ENCODE results near the gene YLPM1. TPM values are rescaled to one million over a fixed set of nuclear protein-coding genes. Genes with fewer than 3 reads are reported as not detected.

Gene YLPM1
- total and polyA plus RNA-seq, 4 donors, result 59.7 to 99.2 (median 90.4) TPM

- WGBS (ENCODE audit: insufficient coverage), result 100% methylated on average over 1 of the region's 7 CpGs
- H3K27ac ChIP-seq (ENCODE audit: low read depth, low read length), result no peak overlapping the region
- no peaks in the 10 kb centered on the region for H3K4me1 ChIP-seq (ENCODE audit: control insufficient read depth, insufficient read depth, low read length)
- no peak overlapping the region for H3K4me3 ChIP-seq (ENCODE audit: low read depth, low read length)
- no peak for DNase-seq (ENCODE audit: low read depth in 4 of 6, low spot score in 6 of 6)
- no peaks in the 10 kb centered on the region for H3K9me3 ChIP-seq (ENCODE audit: control insufficient read depth, insufficient read depth, low read length)
- peaks cover 32% of the 10 kb centered on the region for H3K36me3 ChIP-seq (ENCODE audit: control insufficient read depth, insufficient read depth, low read length)
- H3K27me3 ChIP-seq (ENCODE audit: control insufficient read depth, insufficient read depth, low read length), result no peaks in the 10 kb centered on the region
Observed at GRCh38 chr14:74807853-74808545, 44.9 kb downstream of the YLPM1 start.

- Histone ChIP-seq H3K4me3 (ENCODE audit: low read depth, low read length) (no peak overlapping the region), H3K27ac (ENCODE audit: low read depth, low read length) (no peak overlapping the region), H3K27me3 (ENCODE audit: control insufficient read depth, insufficient read depth, low read length) (no peaks in the 10 kb centered on the region), H3K9me3 (ENCODE audit: control insufficient read depth, insufficient read depth, low read length) (no peaks in the 10 kb centered on the region), H3K4me1 (ENCODE audit: control insufficient read depth, insufficient read depth, low read length) (no peaks in the 10 kb centered on the region), H3K36me3 (ENCODE audit: control insufficient read depth, insufficient read depth, low read length) (peaks cover 22% of the 10 kb centered on the region)
- WGBS (ENCODE audit: insufficient coverage), result no CpG with 5 or more reads among the region's 1 CpG
- DNase-seq (ENCODE audit: low read depth in 4 of 6, low spot score in 6 of 6), result no peak
Observed at GRCh38 chr14:74816124-74816523, 53.0 kb downstream of the YLPM1 start.

GRCh38 chr14:74820288-74820687, 57.2 kb downstream of the YLPM1 start:
- Histone ChIP-seq H3K9me3 (ENCODE audit: control insufficient read depth, insufficient read depth, low read length) (no peaks in the 10 kb centered on the region), H3K27me3 (ENCODE audit: control insufficient read depth, insufficient read depth, low read length) (no peaks in the 10 kb centered on the region), H3K4me3 (ENCODE audit: low read depth, low read length) (no peak overlapping the region), H3K4me1 (ENCODE audit: control insufficient read depth, insufficient read depth, low read length) (no peaks in the 10 kb centered on the region), H3K27ac (ENCODE audit: low read depth, low read length) (no peak overlapping the region), H3K36me3 (ENCODE audit: control insufficient read depth, insufficient read depth, low read length) (peaks cover 19% of the 10 kb centered on the region)
- DNase-seq (ENCODE audit: low read depth in 4 of 6, low spot score in 6 of 6), result no peak
- WGBS (ENCODE audit: insufficient coverage), result 100% methylated on average over 1 of the region's 5 CpGs

GRCh38 chr14:74821267-74821915, 58.3 kb downstream of the YLPM1 start:
- no peak overlapping the region for H3K4me3 ChIP-seq (ENCODE audit: low read depth, low read length)
- H3K4me1 ChIP-seq (ENCODE audit: control insufficient read depth, insufficient read depth, low read length), result no peaks in the 10 kb centered on the region
- H3K27me3 ChIP-seq (ENCODE audit: control insufficient read depth, insufficient read depth, low read length), result no peaks in the 10 kb centered on the region
- WGBS (ENCODE audit: insufficient coverage), result 98% methylated on average over 4 of the region's 5 CpGs
- H3K9me3 ChIP-seq (ENCODE audit: control insufficient read depth, insufficient read depth, low read length), result no peaks in the 10 kb centered on the region
- DNase-seq (ENCODE audit: low read depth in 4 of 6, low spot score in 6 of 6), result no peak
- no peak overlapping the region for H3K27ac ChIP-seq (ENCODE audit: low read depth, low read length)
- H3K36me3 ChIP-seq (ENCODE audit: control insufficient read depth, insufficient read depth, low read length), result peaks cover 19% of the 10 kb centered on the region

GRCh38 chr14:74824997-74825396, 61.9 kb downstream of the YLPM1 start:
- no CpG with 5 or more reads among the region's 2 CpGs for WGBS (ENCODE audit: insufficient coverage)
- Histone ChIP-seq H3K4me1 (ENCODE audit: control insufficient read depth, insufficient read depth, low read length) (no peaks in the 10 kb centered on the region), H3K36me3 (ENCODE audit: control insufficient read depth, insufficient read depth, low read length) (peaks cover 5% of the 10 kb centered on the region), H3K27me3 (ENCODE audit: control insufficient read depth, insufficient read depth, low read length) (no peaks in the 10 kb centered on the region), H3K4me3 (ENCODE audit: low read depth, low read length) (no peak overlapping the region), H3K9me3 (ENCODE audit: control insufficient read depth, insufficient read depth, low read length) (no peaks in the 10 kb centered on the region), H3K27ac (ENCODE audit: low read depth, low read length) (no peak overlapping the region)
- no peak for DNase-seq (ENCODE audit: low read depth in 4 of 6, low spot score in 6 of 6)

- H3K27me3 ChIP-seq (ENCODE audit: control insufficient read depth, insufficient read depth, low read length), result no peaks in the 10 kb centered on the region
- no peaks in the 10 kb centered on the region for H3K4me1 ChIP-seq (ENCODE audit: control insufficient read depth, insufficient read depth, low read length)
- H3K9me3 ChIP-seq (ENCODE audit: control insufficient read depth, insufficient read depth, low read length), result no peaks in the 10 kb centered on the region
- H3K27ac ChIP-seq (ENCODE audit: low read depth, low read length), result no peak overlapping the region
- H3K4me3 ChIP-seq (ENCODE audit: low read depth, low read length), result no peak overlapping the region
- DNase-seq (ENCODE audit: low read depth in 4 of 6, low spot score in 6 of 6), result no peak
- H3K36me3 ChIP-seq (ENCODE audit: control insufficient read depth, insufficient read depth, low read length), result no peaks in the 10 kb centered on the region
Observed at GRCh38 chr14:74826574-74826973, 63.5 kb downstream of the YLPM1 start.

GRCh38 chr14:74829251-74829650, 66.1 kb downstream of the YLPM1 start:
- H3K4me1 ChIP-seq (ENCODE audit: control insufficient read depth, insufficient read depth, low read length), result no peaks in the 10 kb centered on the region
- no peak for DNase-seq (ENCODE audit: low read depth in 4 of 6, low spot score in 6 of 6)
- no peak overlapping the region for H3K4me3 ChIP-seq (ENCODE audit: low read depth, low read length)
- H3K27me3 ChIP-seq (ENCODE audit: control insufficient read depth, insufficient read depth, low read length), result no peaks in the 10 kb centered on the region
- 98% methylated on average over 4 of the region's 5 CpGs for WGBS (ENCODE audit: insufficient coverage)
- H3K36me3 ChIP-seq (ENCODE audit: control insufficient read depth, insufficient read depth, low read length), result peaks cover 3% of the 10 kb centered on the region
- H3K9me3 ChIP-seq (ENCODE audit: control insufficient read depth, insufficient read depth, low read length), result no peaks in the 10 kb centered on the region
- no peak overlapping the region for H3K27ac ChIP-seq (ENCODE audit: low read depth, low read length)

GRCh38 chr14:74832849-74833248, 69.7 kb downstream of the YLPM1 start:
- H3K36me3 ChIP-seq (ENCODE audit: control insufficient read depth, insufficient read depth, low read length), result peaks cover 7% of the 10 kb centered on the region

GRCh38 chr14:74834692-74835392, 71.7 kb downstream of the YLPM1 start:
- no peak for DNase-seq (ENCODE audit: low read depth in 4 of 6, low spot score in 6 of 6)
- WGBS (ENCODE audit: insufficient coverage), result 100% methylated on average over 2 of the region's 5 CpGs
- Histone ChIP-seq H3K4me1 (ENCODE audit: control insufficient read depth, insufficient read depth, low read length) (no peaks in the 10 kb centered on the region), H3K27ac (ENCODE audit: low read depth, low read length) (no peak overlapping the region), H3K27me3 (ENCODE audit: control insufficient read depth, insufficient read depth, low read length) (no peaks in the 10 kb centered on the region), H3K9me3 (ENCODE audit: control insufficient read depth, insufficient read depth, low read length) (no peaks in the 10 kb centered on the region), H3K4me3 (ENCODE audit: low read depth, low read length) (no peak overlapping the region), H3K36me3 (ENCODE audit: control insufficient read depth, insufficient read depth, low read length) (peaks cover 7% of the 10 kb centered on the region)

More at GRCh38 chr14:74832849-74833248, 69.7 kb downstream of the YLPM1 start:
- no peak overlapping the region for H3K27ac ChIP-seq (ENCODE audit: low read depth, low read length)
- DNase-seq (ENCODE audit: low read depth in 4 of 6, low spot score in 6 of 6), result no peak
- WGBS (ENCODE audit: insufficient coverage), result no CpG with 5 or more reads among the region's 4 CpGs
- no peak overlapping the region for H3K4me3 ChIP-seq (ENCODE audit: low read depth, low read length)
- no peaks in the 10 kb centered on the region for H3K4me1 ChIP-seq (ENCODE audit: control insufficient read depth, insufficient read depth, low read length)
- no peaks in the 10 kb centered on the region for H3K9me3 ChIP-seq (ENCODE audit: control insufficient read depth, insufficient read depth, low read length)
- no peaks in the 10 kb centered on the region for H3K27me3 ChIP-seq (ENCODE audit: control insufficient read depth, insufficient read depth, low read length)
